ENCODE measurements around the gene CMPK2.

Gene CMPK2

GRCh38 chr2:6838673-6839319 is 26.9 kb downstream of the CMPK2 start:
- no peak for DNase-seq

GRCh38 chr2:6835467-6835866 is 30.2 kb downstream of the CMPK2 start:
- no peak for DNase-seq

- DNase-seq, result no peak
These were observed 31.5 kb downstream of the CMPK2 start for GRCh38 chr2:6834163-6834562.

GRCh38 chr2:6833300-6833604 is 32.5 kb downstream of the CMPK2 start:
- no peak for DNase-seq

- no peak for DNase-seq
These were observed 33.0 kb downstream of the CMPK2 start for GRCh38 chr2:6832596-6833299.

- DNase-seq, result no peak
These were observed 34.5 kb downstream of the CMPK2 start for GRCh38 chr2:6831229-6831628.

GRCh38 chr2:6828299-6828584 is 37.5 kb downstream of the CMPK2 start:
- DNase-seq, result peak; percentile 31

GRCh38 chr2:6827566-6828298 is 38.0 kb downstream of the CMPK2 start:
- no peak for DNase-seq

- DNase-seq, result peak; percentile 26
These were observed 39.4 kb downstream of the CMPK2 start for GRCh38 chr2:6826081-6826913.

GRCh38 chr2:6824962-6825361 is 40.7 kb downstream of the CMPK2 start:
- no peak for DNase-seq

GRCh38 chr2:6823111-6823510 is 42.6 kb downstream of the CMPK2 start:
- DNase-seq, result no peak

- DNase-seq, result no peak
These were observed 43.3 kb downstream of the CMPK2 start for GRCh38 chr2:6822406-6822805.

GRCh38 chr2:6820903-6821584 is 44.7 kb downstream of the CMPK2 start:
- no peak for DNase-seq

GRCh38 chr2:6820236-6820635 is 45.5 kb downstream of the CMPK2 start:
- DNase-seq, result no peak

- no peak for DNase-seq
These were observed 46.0 kb downstream of the CMPK2 start for GRCh38 chr2:6819668-6820067.

GRCh38 chr2:6818012-6818411 is 47.7 kb downstream of the CMPK2 start:
- DNase-seq, result peak; percentile 9

GRCh38 chr2:6814869-6815268 is 50.8 kb downstream of the CMPK2 start:
- DNase-seq, result no peak

GRCh38 chr2:6814312-6814711 is 51.4 kb downstream of the CMPK2 start:
- DNase-seq, result no peak

GRCh38 chr2:6813573-6813972 is 52.1 kb downstream of the CMPK2 start:
- DNase-seq, result no peak

- no peak for DNase-seq
These were observed 52.7 kb downstream of the CMPK2 start for GRCh38 chr2:6812857-6813530.

GRCh38 chr2:6810961-6811360 is 54.7 kb downstream of the CMPK2 start:
- no peak for DNase-seq

- no peak for DNase-seq
These were observed 57.3 kb downstream of the CMPK2 start for GRCh38 chr2:6808426-6808825.

Data from NCI-H1092 treated with DMSO at 0.1 percent for 48 hours (cell line).